Liver (tissue), 9 donors: ENCODE measurements around the gene SYNJ2. TPM values are rescaled to one million over a fixed set of nuclear protein-coding genes. Genes with fewer than 3 reads are reported as not detected.
A peak's percentile ranks its signal among the peaks of the same experiment; 100 is the strongest.

Source experiments
- DNase-seq: peaks from one replicate; pipeline ENCODE4 v3.0.0-alpha.2; 2017; ENCODE audit warnings: low spot score
- H3K27ac ChIP-seq, 2 donors: one replicate each; pipeline ENCODE4 v1.7.0; 2013; ENCODE audit warnings: inconsistent platforms in 2 of 2, low read length in 2 of 2, control low read depth in 1 of 2, low read depth in 1 of 2, mild to moderate bottlenecking in 1 of 2
- H3K27me3 ChIP-seq, 4 donors: one replicate each; pipeline versions ENCODE4 v1.6.1 to v1.7.0; 2013; ENCODE audit warnings: low read length in 3 of 4, inconsistent platforms in 1 of 4, mild to moderate bottlenecking in 1 of 4, moderate library complexity in 1 of 4; ENCODE audit not compliant: control insufficient read depth in 4 of 4, insufficient read depth in 4 of 4
- H3K36me3 ChIP-seq, 4 donors: one replicate each; pipeline versions ENCODE4 v1.6.1 to v1.7.0; 2013; ENCODE audit warnings: low read length in 3 of 4, mild to moderate bottlenecking in 3 of 4, low read depth in 1 of 4, moderate library complexity in 1 of 4; ENCODE audit not compliant: control insufficient read depth in 4 of 4, insufficient read depth in 3 of 4
- H3K4me1 ChIP-seq, 4 donors: one replicate each; pipeline versions ENCODE4 v1.6.1 to v1.7.0; 2013; ENCODE audit warnings: low read length in 3 of 4, mild to moderate bottlenecking in 3 of 4, moderate library complexity in 1 of 4; ENCODE audit not compliant: control insufficient read depth in 4 of 4, insufficient read depth in 4 of 4
- H3K4me3 ChIP-seq, 3 donors: one replicate each; pipeline versions ENCODE4 v1.6.1 to v1.7.0; 2013; ENCODE audit warnings: low read length in 3 of 3, control low read depth in 1 of 3, low read depth in 1 of 3, mild to moderate bottlenecking in 1 of 3
- H3K9ac ChIP-seq, 2 donors: one replicate each; pipeline ENCODE4 v1.7.0; 2013; ENCODE audit warnings: low read length in 2 of 2, mild to moderate bottlenecking in 2 of 2, moderate library complexity in 2 of 2, control low read depth in 1 of 2, low read depth in 1 of 2
- H3K9me3 ChIP-seq, 4 donors: one replicate each; pipeline versions ENCODE4 v1.6.1 to v1.7.0; 2013; ENCODE audit warnings: low read length in 3 of 4; ENCODE audit not compliant: control insufficient read depth in 4 of 4
- EGR1 ChIP-seq, 2 donors: IDR thresholded peaks; 2 replicates each; pipeline ENCODE4 v1.6.1; 2016 to 2018; ENCODE audit warnings: antibody characterized with exemption in 2 of 2, low read depth in 2 of 2
- FOXA1 ChIP-seq: IDR thresholded peaks from 2 replicates; pipeline ENCODE4 v1.6.1; 2016; ENCODE audit warnings: antibody characterized with exemption
- FOXA2 ChIP-seq: IDR thresholded peaks from 2 replicates; pipeline ENCODE4 v1.6.1; 2016; ENCODE audit warnings: antibody characterized with exemption
- GABPA ChIP-seq, 2 donors: IDR thresholded peaks in 1 of 2; conservative IDR thresholded peaks in 1 of 2; 2 replicates each; pipeline ENCODE4 v1.6.1; 2016; ENCODE audit warnings: antibody characterized with exemption in 2 of 2, mild to moderate bottlenecking in 1 of 2, moderate library complexity in 1 of 2
- HNF4A ChIP-seq, 2 donors: conservative IDR thresholded peaks; 2 replicates each; pipeline ENCODE4 v1.6.1; 2016; ENCODE audit warnings: antibody characterized with exemption in 2 of 2, mild to moderate bottlenecking in 2 of 2
- HNF4G ChIP-seq: IDR thresholded peaks from 2 replicates; pipeline ENCODE4 v1.6.1; 2016; ENCODE audit warnings: antibody characterized with exemption
- RAD21 ChIP-seq, 2 donors: IDR thresholded peaks; 2 replicates each; pipeline ENCODE4 v1.6.1; 2016; ENCODE audit warnings: antibody characterized with exemption in 2 of 2, mild to moderate bottlenecking in 2 of 2
- RXRA ChIP-seq, 2 donors: IDR thresholded peaks; 2 replicates each; pipeline ENCODE4 v1.6.1; 2017 to 2018; ENCODE audit warnings: antibody characterized with exemption in 2 of 2, mild to moderate bottlenecking in 1 of 2
- SP1 ChIP-seq: IDR thresholded peaks from 2 replicates; pipeline ENCODE4 v1.6.1; 2018; ENCODE audit warnings: antibody characterized with exemption, mild to moderate bottlenecking
- YY1 ChIP-seq: IDR thresholded peaks from 2 replicates; pipeline ENCODE4 v1.6.1; 2016; ENCODE audit warnings: antibody characterized with exemption, mild to moderate bottlenecking
- WGBS: extraction: QIAGEN DNeasy Blood & Tissue Kit; methylation state at CpG from one replicate; pipeline ENCODE4 v1.1.7; 2013; 5-methylcytosine and 5-hydroxymethylcytosine counted together
- polyA plus RNA-seq, 2 donors: library from polyadenylated mRNA; stranded (reverse) in 1 of 2; unstranded in 1 of 2; fragments of 200-250 nt in 1 of 2; fragments of >200 nt in 1 of 2; fragmentation: Nextera tagmentation in 1 of 2; extraction: Ambion mirVana in 1 of 2; gene quantifications; one replicate each; pipeline versions ENCODE4 v1.2.1 to v1.2.3, GENCODE V29; 2013 to 2015
- total RNA-seq, 2 donors: library from RNA; depleted of rRNA; stranded (reverse); fragments of >200 nt; gene quantifications; one replicate each; pipeline ENCODE4 v1.2.3, GENCODE V29; 2014
- TF ChIP-seq, protein P1 (sequence below): fragments of 150-350 bp; IDR thresholded peaks from 2 replicates; pipeline ENCODE4 v1.5.1; 2017; ENCODE audit warnings: improper control_type of control experiment, low read depth, low read length; ENCODE audit not compliant: missing input control
- TF ChIP-seq, protein P2 (sequence below): IDR thresholded peaks from 2 replicates; pipeline ENCODE4 v1.6.1; 2016; ENCODE audit warnings: antibody characterized with exemption
- TF ChIP-seq, protein P3 (sequence below): IDR thresholded peaks from 2 replicates; pipeline ENCODE4 v1.6.1; 2016; ENCODE audit warnings: antibody characterized with exemption
- TF ChIP-seq, protein P4 (sequence below): IDR thresholded peaks from 2 replicates; pipeline ENCODE4 v1.6.1; 2016; ENCODE audit warnings: antibody characterized with exemption, mild to moderate bottlenecking
- donor health status: healthy.
- donor health status: healthy.
- donor health status: healthy.
- donor health status: healthy.
- donor health status: healthy.

Gene SYNJ2
- total and polyA plus RNA-seq, 4 donors = 2.4 to 8.9 (median 3.2) TPM

DNA sequence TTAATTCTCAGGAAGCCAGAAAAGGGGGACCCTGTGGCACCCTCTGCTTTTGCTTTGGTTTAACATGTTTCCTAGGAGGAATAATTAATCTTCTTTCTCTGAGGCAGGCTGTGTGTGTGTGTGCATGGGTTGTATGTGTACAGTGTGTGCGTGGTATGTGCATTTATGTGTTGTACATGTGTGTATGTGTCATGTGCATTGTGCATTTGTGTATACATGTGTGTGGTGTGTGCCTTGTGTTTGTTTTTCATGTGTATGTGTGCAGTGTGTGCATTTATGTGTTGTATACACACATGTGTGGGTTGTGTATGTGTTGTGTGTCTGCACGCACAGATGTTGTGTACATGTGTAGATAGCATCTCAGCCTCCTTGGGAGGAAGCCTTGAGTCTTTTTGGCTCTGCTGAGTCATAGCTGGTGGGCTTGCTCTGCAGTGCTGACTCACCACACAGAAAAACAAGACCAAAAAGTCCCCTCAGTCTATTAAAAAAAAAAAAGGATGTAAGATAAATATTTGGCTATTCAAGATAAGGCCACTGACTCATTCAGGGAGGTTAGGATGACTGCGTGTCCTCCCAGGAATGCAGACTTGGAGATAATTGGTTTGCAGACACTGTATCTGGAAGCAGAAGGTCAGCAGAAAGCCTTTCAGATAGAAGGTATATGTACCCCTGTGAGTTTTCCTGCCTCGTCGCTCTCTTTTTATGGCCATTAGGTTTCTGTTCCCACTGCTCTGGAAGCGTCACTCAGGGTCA is 58.6 kb downstream of the SYNJ2 start (continued):
- TF ChIP-seq, protein P1, sequence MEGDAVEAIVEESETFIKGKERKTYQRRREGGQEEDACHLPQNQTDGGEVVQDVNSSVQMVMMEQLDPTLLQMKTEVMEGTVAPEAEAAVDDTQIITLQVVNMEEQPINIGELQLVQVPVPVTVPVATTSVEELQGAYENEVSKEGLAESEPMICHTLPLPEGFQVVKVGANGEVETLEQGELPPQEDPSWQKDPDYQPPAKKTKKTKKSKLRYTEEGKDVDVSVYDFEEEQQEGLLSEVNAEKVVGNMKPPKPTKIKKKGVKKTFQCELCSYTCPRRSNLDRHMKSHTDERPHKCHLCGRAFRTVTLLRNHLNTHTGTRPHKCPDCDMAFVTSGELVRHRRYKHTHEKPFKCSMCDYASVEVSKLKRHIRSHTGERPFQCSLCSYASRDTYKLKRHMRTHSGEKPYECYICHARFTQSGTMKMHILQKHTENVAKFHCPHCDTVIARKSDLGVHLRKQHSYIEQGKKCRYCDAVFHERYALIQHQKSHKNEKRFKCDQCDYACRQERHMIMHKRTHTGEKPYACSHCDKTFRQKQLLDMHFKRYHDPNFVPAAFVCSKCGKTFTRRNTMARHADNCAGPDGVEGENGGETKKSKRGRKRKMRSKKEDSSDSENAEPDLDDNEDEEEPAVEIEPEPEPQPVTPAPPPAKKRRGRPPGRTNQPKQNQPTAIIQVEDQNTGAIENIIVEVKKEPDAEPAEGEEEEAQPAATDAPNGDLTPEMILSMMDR = no peak
- TF ChIP-seq YY1 (no peak), RAD21 (IDR thresholded peaks at IDR 0.05) (peak; percentile 9 to 11), FOXA1 (no peak), HNF4A (conservative IDR thresholded peaks at IDR 0.05) (no peak)
- TF ChIP-seq, protein P2, sequence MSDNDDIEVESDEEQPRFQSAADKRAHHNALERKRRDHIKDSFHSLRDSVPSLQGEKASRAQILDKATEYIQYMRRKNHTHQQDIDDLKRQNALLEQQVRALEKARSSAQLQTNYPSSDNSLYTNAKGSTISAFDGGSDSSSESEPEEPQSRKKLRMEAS = no peak

DNA sequence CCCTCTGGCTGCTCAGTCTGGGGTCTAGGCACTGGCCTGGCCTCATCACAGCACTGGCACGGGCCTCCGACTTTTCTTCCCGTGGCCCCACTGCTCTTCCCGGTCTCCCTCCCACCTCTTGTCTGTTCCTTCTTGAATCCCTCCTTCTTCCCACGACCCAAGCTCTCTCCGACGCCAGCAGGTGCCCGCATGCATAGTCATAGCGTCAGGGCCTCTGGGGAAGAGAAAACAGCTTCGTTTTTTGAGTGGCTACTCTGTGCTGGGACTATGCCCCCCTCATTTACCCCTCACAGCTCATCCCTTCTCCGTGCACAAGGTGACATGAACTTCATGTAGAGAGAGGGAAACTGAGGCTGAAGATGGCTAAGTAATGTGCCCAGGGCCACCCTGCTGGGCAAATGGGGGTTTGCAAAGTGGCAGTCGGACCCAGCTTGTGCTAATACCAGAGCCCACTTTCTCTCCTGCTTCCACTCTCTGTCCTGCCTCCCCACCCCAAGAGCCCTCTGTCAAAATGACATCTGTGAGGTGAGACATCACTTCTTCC is 59.2 kb downstream of the SYNJ2 start:
- Histone ChIP-seq H3K27ac (peak overlapping the region in 1 of 2 donors; percentile 10), H3K4me1 (peaks cover 0 to 5% (median 4%) of the 10 kb centered on the region in 4 donors), H3K4me3 (no peak overlapping the region), H3K9ac (no peak overlapping the region), H3K9me3 (no peaks in the 10 kb centered on the region), H3K27me3 (no peaks in the 10 kb centered on the region), H3K36me3 (peaks cover 0 to 3% (median 0%) of the 10 kb centered on the region in 4 donors)
- no peak for TF ChIP-seq GABPA (IDR thresholded peaks at IDR 0.05 in 1 of 2, conservative IDR thresholded peaks at IDR 0.05 in 1 of 2)
- no peak for DNase-seq
- WGBS = 79% methylated on average over 12 of the region's 12 CpGs

- H3K36me3 ChIP-seq = peaks cover 0 to 3% (median 0%) of the 10 kb centered on the region in 4 donors
- H3K4me1 ChIP-seq = peaks cover 0 to 5% (median 4%) of the 10 kb centered on the region in 4 donors
Observed at GRCh38 chr6:158041370-158041769, 59.7 kb downstream of the SYNJ2 start.

More at GRCh38 chr6:158041370-158041769, 59.7 kb downstream of the SYNJ2 start:
- no peak for DNase-seq
- peak overlapping the region in 1 of 2 donors; percentile 6 for H3K27ac ChIP-seq
- WGBS = 91% methylated on average over 4 of the region's 4 CpGs
- H3K9me3 ChIP-seq = no peaks in the 10 kb centered on the region
- TF ChIP-seq, protein P3, sequence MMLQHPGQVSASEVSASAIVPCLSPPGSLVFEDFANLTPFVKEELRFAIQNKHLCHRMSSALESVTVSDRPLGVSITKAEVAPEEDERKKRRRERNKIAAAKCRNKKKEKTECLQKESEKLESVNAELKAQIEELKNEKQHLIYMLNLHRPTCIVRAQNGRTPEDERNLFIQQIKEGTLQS = no peak
- TF ChIP-seq FOXA2 (no peak), RXRA (IDR thresholded peaks at IDR 0.05) (no peak), GABPA (IDR thresholded peaks at IDR 0.05 in 1 of 2, conservative IDR thresholded peaks at IDR 0.05 in 1 of 2) (no peak), RAD21 (IDR thresholded peaks at IDR 0.05) (no peak), EGR1 (IDR thresholded peaks at IDR 0.05; ENCODE audit: low read depth in 2 of 2) (no peak), HNF4G (no peak), SP1 (no peak)
- TF ChIP-seq, protein P4, sequence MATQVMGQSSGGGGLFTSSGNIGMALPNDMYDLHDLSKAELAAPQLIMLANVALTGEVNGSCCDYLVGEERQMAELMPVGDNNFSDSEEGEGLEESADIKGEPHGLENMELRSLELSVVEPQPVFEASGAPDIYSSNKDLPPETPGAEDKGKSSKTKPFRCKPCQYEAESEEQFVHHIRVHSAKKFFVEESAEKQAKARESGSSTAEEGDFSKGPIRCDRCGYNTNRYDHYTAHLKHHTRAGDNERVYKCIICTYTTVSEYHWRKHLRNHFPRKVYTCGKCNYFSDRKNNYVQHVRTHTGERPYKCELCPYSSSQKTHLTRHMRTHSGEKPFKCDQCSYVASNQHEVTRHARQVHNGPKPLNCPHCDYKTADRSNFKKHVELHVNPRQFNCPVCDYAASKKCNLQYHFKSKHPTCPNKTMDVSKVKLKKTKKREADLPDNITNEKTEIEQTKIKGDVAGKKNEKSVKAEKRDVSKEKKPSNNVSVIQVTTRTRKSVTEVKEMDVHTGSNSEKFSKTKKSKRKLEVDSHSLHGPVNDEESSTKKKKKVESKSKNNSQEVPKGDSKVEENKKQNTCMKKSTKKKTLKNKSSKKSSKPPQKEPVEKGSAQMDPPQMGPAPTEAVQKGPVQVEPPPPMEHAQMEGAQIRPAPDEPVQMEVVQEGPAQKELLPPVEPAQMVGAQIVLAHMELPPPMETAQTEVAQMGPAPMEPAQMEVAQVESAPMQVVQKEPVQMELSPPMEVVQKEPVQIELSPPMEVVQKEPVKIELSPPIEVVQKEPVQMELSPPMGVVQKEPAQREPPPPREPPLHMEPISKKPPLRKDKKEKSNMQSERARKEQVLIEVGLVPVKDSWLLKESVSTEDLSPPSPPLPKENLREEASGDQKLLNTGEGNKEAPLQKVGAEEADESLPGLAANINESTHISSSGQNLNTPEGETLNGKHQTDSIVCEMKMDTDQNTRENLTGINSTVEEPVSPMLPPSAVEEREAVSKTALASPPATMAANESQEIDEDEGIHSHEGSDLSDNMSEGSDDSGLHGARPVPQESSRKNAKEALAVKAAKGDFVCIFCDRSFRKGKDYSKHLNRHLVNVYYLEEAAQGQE = no peak
- TF ChIP-seq, protein P2 = no peak
- TF ChIP-seq, protein P1 = no peak
- no peaks in the 10 kb centered on the region for H3K27me3 ChIP-seq
- no peak overlapping the region for H3K9ac ChIP-seq
- H3K4me3 ChIP-seq = no peak overlapping the region
